Measurements from ENCODE around the gene CEP72. TPM values are rescaled to one million over a fixed set of nuclear protein-coding genes. Genes with fewer than 3 reads are reported as not detected.

CEP72 gene
- total and polyA plus RNA-seq, 10 of the 15 experiments (the other 5 are each of a cell fraction or from before 2014, with no cell fraction given): 0.35 to 13.5 (median 8.3) TPM

DNA sequence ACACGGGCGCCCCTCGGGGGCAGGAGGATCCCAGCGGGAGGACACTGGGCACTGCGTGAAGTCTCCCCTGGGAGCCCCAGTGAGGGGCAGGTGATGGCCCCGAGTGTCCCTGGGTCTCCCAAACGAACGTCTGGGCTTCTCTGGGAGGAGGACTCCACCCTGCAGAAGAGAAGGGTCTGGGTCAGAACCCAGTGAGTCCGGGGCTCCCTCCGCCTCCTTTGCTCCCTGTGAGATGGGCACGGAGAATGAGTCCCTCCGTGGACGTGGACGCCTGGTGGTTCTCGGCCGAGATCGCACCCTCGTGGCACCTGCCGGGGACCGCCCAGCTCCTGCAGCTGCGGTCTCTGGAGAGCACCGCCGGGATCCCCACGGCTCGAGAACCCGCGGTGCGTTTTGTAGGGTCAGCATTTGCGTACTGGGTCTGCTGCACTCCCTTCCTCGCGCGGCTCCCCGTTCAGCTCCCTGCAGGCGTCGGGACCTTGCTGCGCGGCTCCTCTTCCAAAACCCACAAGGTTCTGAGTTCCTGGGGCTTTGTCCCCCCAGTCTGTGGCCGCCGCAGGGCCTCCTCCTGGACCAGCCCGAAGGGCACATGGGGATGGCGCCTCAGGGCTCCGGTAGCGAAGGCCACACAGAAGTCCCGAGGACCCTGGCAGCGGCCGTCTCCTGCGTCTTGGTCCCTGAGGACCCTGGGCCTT lies 10.2 kb upstream of the CEP72 start (continued):
- TF ChIP-seq, protein P1, sequence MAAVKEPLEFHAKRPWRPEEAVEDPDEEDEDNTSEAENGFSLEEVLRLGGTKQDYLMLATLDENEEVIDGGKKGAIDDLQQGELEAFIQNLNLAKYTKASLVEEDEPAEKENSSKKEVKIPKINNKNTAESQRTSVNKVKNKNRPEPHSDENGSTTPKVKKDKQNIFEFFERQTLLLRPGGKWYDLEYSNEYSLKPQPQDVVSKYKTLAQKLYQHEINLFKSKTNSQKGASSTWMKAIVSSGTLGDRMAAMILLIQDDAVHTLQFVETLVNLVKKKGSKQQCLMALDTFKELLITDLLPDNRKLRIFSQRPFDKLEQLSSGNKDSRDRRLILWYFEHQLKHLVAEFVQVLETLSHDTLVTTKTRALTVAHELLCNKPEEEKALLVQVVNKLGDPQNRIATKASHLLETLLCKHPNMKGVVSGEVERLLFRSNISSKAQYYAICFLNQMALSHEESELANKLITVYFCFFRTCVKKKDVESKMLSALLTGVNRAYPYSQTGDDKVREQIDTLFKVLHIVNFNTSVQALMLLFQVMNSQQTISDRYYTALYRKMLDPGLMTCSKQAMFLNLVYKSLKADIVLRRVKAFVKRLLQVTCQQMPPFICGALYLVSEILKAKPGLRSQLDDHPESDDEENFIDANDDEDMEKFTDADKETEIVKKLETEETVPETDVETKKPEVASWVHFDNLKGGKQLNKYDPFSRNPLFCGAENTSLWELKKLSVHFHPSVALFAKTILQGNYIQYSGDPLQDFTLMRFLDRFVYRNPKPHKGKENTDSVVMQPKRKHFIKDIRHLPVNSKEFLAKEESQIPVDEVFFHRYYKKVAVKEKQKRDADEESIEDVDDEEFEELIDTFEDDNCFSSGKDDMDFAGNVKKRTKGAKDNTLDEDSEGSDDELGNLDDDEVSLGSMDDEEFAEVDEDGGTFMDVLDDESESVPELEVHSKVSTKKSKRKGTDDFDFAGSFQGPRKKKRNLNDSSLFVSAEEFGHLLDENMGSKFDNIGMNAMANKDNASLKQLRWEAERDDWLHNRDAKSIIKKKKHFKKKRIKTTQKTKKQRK (IDR thresholded peaks at IDR 0.05; ENCODE audit: low read depth, low read length): no peak
- TF ChIP-seq RAD51 (IDR thresholded peaks at IDR 0.05) (no peak), WRNIP1 (IDR thresholded peaks at IDR 0.05; ENCODE audit: borderline replicate concordance, low read depth, low read length) (no peak), FOXK2 (IDR thresholded peaks at IDR 0.05) (no peak), SP1 (IDR thresholded peaks at IDR 0.05; ENCODE audit: low read depth, low read length) (no peak), SRF (IDR thresholded peaks at IDR 0.05; ENCODE audit: low read depth in 2 of 2, low read length in 2 of 2) (no peak)
- TF ChIP-seq, protein P2, sequence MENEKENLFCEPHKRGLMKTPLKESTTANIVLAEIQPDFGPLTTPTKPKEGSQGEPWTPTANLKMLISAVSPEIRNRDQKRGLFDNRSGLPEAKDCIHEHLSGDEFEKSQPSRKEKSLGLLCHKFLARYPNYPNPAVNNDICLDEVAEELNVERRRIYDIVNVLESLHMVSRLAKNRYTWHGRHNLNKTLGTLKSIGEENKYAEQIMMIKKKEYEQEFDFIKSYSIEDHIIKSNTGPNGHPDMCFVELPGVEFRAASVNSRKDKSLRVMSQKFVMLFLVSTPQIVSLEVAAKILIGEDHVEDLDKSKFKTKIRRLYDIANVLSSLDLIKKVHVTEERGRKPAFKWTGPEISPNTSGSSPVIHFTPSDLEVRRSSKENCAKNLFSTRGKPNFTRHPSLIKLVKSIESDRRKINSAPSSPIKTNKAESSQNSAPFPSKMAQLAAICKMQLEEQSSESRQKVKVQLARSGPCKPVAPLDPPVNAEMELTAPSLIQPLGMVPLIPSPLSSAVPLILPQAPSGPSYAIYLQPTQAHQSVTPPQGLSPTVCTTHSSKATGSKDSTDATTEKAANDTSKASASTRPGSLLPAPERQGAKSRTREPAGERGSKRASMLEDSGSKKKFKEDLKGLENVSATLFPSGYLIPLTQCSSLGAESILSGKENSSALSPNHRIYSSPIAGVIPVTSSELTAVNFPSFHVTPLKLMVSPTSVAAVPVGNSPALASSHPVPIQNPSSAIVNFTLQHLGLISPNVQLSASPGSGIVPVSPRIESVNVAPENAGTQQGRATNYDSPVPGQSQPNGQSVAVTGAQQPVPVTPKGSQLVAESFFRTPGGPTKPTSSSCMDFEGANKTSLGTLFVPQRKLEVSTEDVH (IDR thresholded peaks at IDR 0.05; ENCODE audit: low read depth, partially characterized antibody): no peak

All from GM12878 (cell line).